PFSK-1 (cell line): ENCODE measurements around the gene NPW.

ENCODE experiments used
- POLR2AphosphoS5 ChIP-seq: IDR thresholded peaks from 2 replicates; pipeline ENCODE4 v1.6.1; 2012; ENCODE audit warnings: low read depth, mild to moderate bottlenecking, control low read depth, low read length, moderate library complexity
- REST ChIP-seq, 2 experiments: IDR thresholded peaks; 2 replicates each; pipeline versions ENCODE4 v1.6.1 to v1.8.0; 2011 to 2012; ENCODE audit warnings: low read depth in 2 of 2, low read length in 2 of 2, control low read depth in 1 of 2, inconsistent platforms in 1 of 2, mild to moderate bottlenecking in 1 of 2, moderate library complexity in 1 of 2; ENCODE audit not compliant: insufficient read depth in 1 of 2
- SIN3A ChIP-seq: IDR thresholded peaks from 2 replicates; pipeline ENCODE4 v1.6.1; 2012; ENCODE audit warnings: mild to moderate bottlenecking, low read length, moderate library complexity, borderline replicate concordance; ENCODE audit not compliant: insufficient read depth
- TAF1 ChIP-seq: IDR thresholded peaks from 2 replicates; pipeline ENCODE4 v1.6.1; 2012; ENCODE audit warnings: low read length, control low read depth, borderline replicate concordance; ENCODE audit not compliant: insufficient read depth

DNA sequence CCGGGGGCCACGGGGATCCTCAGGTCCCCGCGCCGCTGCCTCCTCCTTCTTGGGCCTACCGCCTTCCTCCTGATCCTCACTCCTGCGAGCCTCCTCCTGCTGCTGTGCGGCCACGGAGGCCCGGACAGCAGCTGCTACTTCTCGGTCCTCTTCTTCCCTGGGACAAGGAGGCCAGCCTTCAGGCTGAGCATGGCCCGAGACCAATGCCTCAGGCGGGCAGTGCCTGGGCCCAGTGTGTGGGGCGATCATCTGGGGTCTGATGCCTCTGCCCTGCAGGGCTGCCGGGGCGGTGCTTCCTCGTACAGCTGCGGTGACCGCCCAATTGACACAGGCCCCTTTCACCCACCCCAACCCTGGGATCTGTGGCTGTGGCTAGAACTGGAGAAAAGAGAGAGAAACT is 18.6 kb upstream of the NPW start:
- TF ChIP-seq REST (IDR thresholded peaks at IDR 0.05; ENCODE audit: insufficient read depth in 1 of 2, low read depth in 2 of 2, low read length in 2 of 2) (no peak), POLR2AphosphoS5 (no peak), TAF1 (no peak), SIN3A (no peak)
